ENCODE results near the gene BDH1.

DNA sequence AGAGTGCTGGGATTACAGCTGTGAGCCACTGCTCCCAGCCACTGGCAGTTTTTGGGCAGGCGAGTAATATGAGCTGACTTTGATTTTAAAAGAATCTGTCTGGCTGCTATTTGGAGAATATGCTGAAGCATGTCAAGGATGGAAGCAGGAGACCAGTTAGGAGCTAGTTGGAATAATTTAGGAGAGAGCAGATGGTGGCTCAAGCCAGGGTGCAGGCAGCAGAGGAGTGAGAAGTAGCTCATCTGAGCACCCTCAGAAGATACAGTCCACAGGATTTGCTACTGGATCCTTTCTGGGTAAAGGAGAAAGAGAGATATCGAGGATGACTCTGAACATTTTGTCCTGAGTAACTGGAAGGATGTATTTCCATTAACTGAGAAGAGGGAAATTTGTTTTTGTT, 30.4 kb upstream of the BDH1 start:
- TF ChIP-seq YY1 (IDR thresholded peaks at IDR 0.05; ENCODE audit: insufficient read depth, insufficient read length) (no peak), ZNF274 (IDR thresholded peaks at IDR 0.05; ENCODE audit: low read depth, low read length) (no peak), SUZ12 (IDR thresholded peaks at IDR 0.05; ENCODE audit: extremely low read depth, insufficient read depth, insufficient read length) (no peak)

Measured in NT2/D1 (cell line).